Right renal cortex interstitium (tissue), 3 donors: ENCODE measurements around the gene CBLN3. TPM values are rescaled to one million over a fixed set of nuclear protein-coding genes. Genes with fewer than 3 reads are reported as not detected.

Experiments
- DNase-seq, 3 donors: peaks; one replicate each; pipeline ENCODE4 v3.0.0-alpha.2; 2013; ENCODE audit warnings: low read depth in 3 of 3, low spot score in 2 of 3
- polyA plus RNA-seq, 3 donors: library from polyadenylated mRNA; unstranded; fragments of 120-200 nt; gene quantifications; one replicate each; pipeline ENCODE4 v1.2.1, GENCODE V29; 2013; ENCODE audit not compliant: insufficient read length in 3 of 3

The CBLN3 gene
- polyA plus RNA-seq, 3 donors: 2.2 to 3.0 (median 2.6) TPM

GRCh38 chr14:24439830-24440605, 10.6 kb upstream of the CBLN3 start:
- no peak for DNase-seq

- no peak for DNase-seq
Measured at GRCh38 chr14:24439257-24439656, 9.8 kb upstream of the CBLN3 start.

DNA sequence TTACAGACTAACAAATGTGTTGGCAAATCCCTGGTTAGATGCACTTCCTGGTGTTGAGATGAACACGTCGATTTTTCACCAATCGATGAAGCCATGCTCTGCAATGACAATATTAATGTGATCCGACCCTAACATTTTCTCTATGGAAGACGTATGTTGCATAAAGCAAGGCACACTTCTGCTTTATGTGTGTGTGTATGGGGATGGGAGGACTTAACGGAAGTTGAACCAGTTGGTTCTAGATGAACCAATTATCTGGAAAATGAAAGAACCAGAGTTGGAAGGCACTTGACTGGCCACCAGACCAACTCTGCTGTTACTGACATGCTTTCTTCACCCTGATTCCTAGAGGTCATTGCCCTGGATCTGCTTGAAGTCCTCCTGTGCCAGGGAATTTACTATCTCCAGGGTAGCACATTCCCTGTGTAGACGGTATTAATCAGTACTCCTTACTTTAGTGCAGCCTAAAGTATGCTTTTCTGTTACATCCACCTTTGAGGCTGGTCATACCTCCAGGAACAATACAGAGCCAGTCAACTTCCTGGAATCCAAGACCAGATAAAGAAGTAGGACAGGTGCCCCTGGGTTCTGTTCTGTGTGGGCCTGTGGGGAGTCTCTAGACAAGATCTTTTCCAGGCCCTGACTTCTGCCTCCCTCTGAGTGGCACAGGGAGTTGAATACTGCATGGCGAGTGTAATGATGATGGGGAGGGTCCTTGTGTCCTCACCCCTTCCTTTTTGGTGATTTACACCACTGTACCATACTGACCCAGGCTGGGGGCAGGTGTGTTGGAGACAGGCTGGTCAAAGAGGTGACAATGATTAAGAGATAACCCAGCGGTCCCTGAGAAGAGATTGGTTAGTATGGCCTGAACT, 9.0 kb upstream of the CBLN3 start:
- DNase-seq: no peak

GRCh38 chr14:24437736-24438067, 8.2 kb upstream of the CBLN3 start:
- DNase-seq: no peak

- DNase-seq: no peak
Measured at GRCh38 chr14:24437020-24437735, 7.7 kb upstream of the CBLN3 start.

- DNase-seq: peak in 2 of 3 donors; percentile 40 to 61
Measured at GRCh38 chr14:24436355-24437019, 7.0 kb upstream of the CBLN3 start.

DNA sequence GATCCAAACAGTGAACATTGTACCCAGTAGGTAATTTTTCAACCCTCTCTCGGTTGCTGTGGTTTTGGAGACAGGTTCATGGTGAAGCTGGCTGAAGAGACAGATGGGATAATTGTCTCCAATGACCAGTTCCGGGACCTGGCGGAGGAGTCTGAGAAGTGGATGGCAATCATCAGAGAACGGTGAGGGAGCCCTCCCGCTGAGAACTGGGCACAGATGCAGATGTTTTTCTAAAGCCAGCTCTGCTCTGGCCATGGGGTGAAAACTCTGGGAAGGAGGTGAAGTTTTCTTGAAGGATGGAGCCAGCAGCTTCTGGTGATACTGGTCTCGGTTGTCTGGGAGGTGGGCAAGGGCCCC, 6.5 kb upstream of the CBLN3 start:
- DNase-seq: no peak

DNA sequence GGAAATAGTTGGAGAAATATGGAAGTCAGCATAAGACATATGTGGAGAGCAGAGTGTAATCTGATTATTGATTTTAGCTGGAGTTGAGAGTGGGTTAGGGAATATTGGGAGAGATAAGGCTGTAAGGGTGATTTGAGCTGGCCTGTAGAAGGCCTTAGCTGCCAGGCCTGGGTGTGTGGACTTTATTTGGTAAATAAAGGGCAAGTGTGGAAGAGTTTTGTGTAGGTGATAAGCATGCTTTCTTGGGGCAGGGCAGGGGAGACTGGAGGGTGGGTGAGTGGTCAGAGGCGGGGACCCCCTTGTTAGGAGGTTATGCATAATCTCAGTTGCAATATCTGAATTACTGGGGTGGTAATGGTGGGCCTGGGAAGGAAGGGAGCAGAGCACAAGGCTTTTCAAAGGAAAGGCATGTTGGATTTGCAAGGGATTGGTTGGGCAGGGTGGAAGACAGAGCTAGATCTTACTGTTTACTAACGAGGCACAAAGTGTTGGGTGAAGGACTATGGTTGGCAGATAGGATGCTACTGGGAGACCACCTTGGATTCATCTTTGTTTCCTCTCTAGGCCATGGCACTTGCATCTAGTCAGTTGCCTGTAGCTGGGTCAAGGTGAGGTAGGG, 5.8 kb upstream of the CBLN3 start:
- DNase-seq: no peak

DNA sequence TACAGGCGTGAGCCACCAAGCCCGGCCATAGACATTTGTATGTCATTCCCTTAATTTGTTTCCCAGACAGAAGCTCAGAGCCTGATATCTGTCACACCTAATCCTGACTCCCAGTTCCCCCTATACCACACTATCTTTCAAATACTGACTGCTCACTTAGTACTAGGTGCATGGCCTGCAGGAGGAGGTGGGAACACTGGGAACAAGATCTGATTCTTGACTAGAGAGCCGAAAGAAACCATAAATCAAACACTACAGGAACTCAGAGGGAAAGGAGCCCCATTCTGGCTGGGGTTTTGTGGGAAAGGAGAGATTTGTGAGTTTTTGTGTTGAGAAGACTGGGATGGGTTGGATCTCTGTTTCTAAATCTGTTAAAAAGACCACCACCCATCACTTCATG, 5.2 kb upstream of the CBLN3 start:
- DNase-seq: no peak

GRCh38 chr14:24434036-24434435, 4.6 kb upstream of the CBLN3 start:
- no peak for DNase-seq

DNA sequence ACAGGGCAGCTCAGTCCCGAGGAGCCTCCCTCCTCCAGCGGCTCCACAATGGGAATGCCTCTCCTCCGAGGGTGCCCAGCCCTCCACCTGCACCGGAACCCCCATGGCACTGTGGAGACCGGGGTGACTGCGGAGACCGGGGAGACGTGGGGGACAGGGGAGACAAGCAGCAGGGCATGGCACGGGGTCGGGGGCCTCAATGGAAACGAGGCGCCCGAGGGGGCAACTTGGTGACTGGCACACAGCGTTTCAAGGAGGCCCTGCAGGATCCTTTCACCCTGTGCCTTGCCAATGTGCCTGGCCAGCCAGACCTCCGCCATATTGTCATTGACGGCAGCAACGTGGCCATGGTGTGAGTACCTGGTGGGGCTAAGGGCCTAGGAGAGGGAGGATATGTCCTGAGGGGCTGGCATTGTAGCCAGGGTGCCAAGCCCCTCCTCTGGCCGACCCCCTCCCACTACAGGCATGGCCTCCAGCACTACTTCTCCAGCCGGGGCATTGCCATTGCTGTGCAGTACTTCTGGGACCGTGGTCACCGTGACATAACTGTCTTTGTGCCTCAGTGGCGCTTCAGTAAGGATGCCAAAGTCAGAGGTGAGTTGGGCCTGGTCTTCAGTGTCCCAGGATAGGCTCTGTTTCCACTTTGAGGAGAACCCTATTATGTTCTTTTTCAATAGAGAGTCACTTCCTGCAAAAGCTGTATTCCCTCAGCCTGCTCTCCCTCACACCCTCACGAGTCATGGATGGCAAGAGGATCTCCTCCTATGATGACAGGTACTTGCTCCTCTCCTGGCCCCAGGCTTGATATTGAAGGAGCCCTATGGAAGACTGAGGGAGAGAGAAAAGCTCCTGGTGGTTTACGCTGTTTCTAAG, 3.0 kb upstream of the CBLN3 start:
- no peak for DNase-seq

DNA sequence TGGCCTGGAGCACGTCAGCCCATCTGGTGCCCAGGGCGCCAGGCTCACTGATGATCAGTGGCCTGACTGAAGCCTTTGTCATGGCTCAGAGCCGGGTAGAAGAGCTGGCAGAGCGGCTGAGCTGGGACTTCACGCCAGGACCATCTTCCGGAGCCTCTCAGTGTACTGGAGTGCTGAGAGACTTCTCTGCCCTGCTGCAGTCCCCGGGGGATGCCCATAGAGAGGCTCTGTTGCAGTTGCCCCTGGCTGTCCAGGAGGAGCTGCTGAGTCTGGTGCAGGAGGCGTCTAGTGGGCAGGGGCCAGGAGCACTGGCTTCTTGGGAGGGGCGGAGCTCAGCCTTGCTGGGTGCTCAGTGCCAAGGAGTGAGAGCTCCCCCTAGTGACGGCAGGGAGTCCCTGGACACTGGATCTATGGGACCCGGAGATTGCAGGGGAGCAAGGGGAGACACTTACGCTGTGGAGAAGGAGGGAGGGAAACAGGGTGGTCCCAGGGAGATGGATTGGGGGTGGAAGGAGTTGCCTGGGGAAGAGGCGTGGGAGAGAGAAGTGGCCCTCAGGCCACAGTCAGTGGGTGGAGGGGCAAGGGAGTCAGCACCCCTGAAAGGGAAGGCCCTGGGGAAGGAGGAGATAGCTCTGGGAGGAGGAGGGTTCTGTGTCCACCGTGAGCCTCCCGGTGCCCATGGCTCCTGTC, 2.2 kb upstream of the CBLN3 start:
- DNase-seq: peak; percentile 62 to 79 (median 68)

GRCh38 chr14:24430682-24431568, 1.5 kb upstream of the CBLN3 start:
- no peak for DNase-seq

- DNase-seq: peak in 2 of 3 donors; percentile 45 to 66
Measured at GRCh38 chr14:24430143-24430681, 744 bp upstream of the CBLN3 start.

DNA sequence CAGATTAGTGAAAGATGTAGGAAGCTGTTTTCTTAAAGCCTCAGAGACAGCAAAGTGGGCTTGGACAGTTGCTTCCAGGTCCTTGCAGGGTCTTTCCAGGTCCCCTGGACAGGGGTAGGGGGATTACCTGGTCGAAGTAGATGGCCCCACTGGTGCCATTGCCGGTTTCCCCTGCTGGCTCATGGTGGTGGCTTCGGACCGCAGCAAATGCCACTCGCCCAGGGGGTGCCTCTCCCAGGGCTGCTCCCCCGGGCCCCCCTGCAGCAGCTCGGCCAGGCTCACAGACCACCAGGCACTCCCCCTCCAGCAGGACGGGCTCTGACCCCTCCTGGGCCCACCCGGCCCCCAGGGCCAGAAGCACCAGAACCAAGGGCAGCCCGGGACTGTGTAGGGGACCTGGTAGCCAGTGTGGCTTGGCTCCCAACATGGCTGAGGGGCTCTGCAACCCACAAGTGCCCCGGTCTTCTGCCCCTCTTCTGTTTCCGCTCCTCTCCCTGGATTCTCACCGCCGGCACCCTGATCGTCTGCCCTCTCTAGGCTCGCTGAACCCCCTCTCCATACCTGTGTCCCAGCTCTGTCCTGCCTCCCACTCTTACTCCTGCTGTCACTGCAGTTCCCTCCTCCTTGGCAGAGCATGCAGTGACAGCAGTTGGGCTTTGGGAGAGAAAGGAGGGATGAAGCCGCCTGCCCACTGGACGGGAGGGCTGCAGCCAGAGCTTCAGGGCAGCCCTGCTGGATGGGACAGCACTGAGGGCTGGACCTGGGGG, 657 bp downstream of the CBLN3 start:
- DNase-seq: no peak

DNA sequence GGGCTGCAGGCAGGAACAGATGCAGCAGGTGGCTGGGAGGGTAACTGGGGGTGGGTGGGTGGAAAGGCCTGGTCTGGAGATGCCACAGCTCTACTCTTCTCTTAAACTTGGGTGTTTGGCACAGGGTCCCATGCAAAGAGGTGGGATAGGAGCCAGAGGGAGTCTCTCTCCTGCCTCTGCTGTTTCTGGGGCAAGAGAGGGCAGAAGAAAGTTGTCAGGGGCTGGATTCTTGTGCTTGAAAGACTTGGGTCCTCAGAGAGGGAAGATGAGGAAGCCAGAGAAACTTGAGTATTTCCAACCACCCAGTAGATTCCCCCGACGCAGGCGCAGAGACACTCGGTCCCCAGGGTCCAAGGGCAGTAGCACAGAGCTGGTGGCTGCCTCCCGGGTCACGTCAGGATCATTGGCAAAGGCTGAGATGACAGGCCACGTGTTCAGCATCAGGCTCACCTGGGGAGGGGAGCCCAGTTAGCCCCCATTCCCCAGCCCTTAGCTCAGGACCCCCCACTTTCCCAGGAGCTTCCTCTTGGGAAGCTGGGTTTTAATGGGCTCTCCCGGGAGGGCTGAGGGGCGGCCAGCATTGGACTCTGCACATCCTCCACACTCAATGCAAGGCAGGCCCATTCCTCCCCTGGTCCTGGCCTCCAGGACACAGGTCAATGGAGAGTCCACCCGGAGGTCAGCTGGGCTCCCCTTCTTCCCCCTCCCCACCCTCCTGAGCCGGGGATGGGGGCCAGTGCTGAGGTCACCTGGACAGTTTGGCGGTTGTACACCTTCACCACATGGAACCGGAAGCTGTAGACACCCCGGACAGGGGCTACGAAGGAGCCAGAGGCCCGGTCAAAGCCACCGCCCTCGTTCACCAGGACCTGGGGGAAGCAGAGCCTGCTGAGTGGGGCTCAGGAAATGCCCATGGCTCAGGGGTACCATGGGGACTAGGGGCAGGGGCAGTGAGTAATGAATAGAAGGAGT, 1.6 kb downstream of the CBLN3 start:
- no peak for DNase-seq
